NCI-H69 (cell line): ENCODE data around the gene GLDC.
"Not testable (repeated sequence)": the region's sequence is repeated elsewhere in the genome, so short reads cannot be mapped to it uniquely, and the experiment has no call there.

ENCODE experiments used
- DNase-seq: peaks from one replicate; lab custom pipeline; 2025; lab: John Stamatoyannopoulos, UW

GLDC gene

GRCh38 chr9:6565312-6565711 is 80.2 kb downstream of the GLDC start:
- no peak for DNase-seq

DNA sequence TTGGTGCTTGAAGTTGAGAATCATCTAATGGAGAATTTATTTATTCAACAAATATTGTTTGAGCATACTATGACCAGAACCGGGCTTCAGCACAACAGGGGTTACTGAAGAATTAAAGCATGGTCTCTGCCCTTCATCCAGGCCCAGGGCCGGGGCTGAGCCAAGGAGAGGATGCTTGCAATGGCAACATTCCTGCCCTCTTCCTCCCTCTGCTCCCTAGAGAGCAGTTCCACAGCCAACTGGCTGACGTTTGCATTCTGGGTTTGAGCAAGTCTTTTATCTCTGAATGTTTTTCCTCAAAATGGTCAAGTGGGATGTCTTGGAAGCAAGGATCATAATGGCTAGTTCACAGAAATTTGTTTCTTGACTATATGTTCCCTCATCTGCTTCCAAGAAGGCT is 80.7 kb downstream of the GLDC start:
- DNase-seq: no peak

DNA sequence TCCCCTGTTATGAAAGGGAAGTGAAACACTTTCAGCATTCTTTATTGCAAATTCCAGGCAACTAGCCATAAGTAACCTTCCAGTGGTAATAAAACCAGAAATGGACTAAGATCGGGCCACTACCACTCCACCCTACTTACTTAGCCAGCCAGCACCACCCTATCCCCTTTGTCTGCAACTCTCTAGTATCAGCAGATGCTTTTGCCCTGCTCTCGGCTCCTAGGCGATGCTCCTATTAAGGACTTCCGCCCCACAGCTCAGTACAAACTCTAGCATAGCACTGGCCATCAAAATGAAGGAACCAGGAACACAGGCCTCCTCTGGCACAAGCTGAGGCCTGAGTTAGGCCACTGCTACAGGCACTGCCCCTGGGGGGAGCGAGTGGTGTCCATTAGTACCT is 81.2 kb downstream of the GLDC start:
- DNase-seq: no peak

DNA sequence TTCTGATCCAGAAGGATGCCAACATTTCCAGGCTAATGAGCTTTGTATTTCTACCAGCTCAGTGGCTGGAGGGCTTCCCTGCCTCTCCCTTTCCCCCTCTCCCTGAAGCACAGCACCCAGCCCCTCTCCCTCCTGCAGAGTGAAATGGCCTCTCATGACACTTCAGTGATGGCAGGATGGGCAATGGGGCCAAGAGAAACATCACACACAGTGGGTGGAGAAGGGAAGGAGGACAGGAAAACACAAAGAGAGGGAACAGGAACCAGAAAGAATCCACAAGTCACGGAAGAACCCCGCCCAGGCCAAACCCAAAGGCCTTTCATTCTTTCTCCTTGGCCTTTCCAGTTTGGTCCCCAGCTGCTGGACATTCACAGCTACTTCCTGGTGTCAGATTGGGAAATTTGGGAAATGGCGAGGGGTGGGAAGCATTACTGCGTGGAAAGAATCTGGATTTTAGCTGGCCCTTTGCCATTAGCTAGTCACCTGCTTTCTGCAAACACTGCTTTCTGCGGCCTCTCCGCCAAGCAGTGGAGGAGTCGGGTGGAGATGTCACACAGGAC is 82.6 kb downstream of the GLDC start:
- DNase-seq: no peak

DNA sequence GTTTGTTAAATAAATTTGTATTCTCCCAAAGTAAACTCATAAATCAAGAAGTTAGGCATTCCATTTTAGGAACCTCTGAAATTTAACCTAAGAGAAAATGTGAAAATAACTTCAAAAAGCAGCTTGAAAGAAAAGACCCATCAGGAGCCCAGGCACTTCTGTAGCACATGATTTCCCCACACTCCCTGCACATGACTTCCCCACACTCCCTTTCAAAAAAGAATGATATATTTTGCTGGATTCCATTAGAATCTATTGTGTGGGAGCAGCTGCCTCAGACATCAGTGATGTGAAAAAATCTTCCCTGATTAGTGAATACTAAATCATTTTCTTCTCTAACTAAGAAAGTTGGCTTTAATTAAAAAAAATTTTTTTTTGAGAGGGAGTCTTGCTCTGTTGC is 83.3 kb downstream of the GLDC start:
- DNase-seq: peak; percentile 12

GRCh38 chr9:6557883-6558616 is 87.5 kb downstream of the GLDC start:
- DNase-seq: peak; percentile 53

DNA sequence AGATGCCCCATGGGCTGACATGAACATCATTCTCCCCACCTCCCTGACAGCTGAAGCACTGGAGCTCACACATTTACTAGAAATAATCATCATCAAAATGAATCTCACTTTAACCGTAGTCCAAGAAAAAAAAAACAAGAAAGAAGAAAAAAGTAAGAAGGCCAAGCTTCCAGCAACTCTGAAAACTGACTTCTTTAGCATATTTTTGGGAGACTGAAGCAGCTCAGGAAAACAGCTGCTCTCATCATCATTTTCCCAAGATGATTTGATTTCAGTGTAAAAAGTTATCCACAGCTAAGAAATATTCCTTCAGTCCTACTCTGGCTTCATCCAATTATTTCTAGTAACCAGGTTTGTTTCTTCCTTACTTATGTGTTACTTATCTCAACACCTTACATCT is 91.7 kb downstream of the GLDC start:
- DNase-seq: no peak

DNA sequence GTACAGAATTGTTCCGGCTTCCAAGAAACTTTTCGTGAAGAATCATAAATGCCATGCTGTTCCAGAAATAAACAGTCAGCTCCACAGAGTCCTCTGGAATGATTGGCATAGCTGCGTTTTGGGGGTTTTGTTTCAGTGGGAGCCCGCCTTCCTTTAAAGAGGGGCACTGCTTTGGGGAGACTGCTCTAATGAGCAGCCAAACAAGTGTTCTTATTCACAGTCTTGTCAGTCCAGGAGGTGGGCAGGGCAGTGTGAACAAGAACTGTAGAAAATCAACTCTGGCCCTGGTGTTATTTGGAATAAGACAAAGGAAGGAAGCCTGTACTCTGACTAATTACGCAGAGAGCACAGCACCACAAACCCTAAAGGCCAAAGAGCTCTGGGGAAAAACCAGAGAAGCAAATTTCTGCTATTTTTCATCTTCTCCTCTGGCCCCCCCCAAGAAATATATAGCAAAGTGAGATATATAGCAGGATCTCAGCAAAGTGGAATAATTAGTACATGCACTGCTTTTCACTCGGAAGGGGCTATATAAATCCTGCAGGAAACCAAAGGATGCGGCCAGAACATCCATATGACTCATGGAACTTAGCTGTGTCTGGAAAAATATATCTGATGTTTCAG is 92.9 kb downstream of the GLDC start:
- peak; percentile 77 for DNase-seq

DNA sequence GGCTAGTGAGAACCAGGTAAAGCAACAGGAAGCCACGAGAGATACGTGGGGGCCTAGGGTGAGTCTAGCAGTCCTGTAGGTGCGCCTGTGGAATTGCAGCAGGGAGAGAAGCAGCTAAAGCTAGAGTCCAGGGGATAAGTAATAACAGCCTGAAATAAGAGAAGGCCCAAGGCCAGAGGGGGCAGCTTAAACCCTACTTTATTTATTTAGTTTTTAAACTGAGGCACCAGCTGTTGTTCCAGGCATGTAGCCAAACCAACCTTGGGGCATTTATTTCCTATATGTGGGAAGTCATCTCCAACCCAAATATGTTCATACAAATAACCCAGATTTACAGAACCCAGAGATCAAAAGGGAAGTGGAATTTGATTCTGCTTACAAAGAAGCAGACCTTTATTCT is 93.5 kb downstream of the GLDC start:
- peak; percentile 98 for DNase-seq

DNA sequence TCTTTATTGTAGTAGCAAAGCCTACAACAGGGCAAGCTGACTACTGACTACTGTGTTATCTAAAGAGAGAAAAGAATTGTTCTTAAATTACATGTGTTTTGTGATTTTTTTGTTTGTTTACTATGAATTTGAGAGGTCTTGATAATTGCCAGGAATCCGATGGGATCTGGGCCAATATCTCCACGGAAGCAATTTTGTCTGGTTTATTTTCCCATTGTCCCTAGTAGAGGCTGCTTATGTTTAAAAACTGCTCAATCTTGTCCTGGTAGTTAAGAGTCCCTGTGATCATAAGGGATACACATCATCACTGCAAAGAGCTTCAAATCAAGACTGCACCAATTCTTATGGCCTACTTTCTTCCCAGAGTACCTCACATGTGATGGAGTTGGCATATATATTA is 94.4 kb downstream of the GLDC start:
- DNase-seq: peak; percentile 74

GRCh38 chr9:6549106-6549800 is 96.3 kb downstream of the GLDC start:
- DNase-seq: peak; percentile 98

DNA sequence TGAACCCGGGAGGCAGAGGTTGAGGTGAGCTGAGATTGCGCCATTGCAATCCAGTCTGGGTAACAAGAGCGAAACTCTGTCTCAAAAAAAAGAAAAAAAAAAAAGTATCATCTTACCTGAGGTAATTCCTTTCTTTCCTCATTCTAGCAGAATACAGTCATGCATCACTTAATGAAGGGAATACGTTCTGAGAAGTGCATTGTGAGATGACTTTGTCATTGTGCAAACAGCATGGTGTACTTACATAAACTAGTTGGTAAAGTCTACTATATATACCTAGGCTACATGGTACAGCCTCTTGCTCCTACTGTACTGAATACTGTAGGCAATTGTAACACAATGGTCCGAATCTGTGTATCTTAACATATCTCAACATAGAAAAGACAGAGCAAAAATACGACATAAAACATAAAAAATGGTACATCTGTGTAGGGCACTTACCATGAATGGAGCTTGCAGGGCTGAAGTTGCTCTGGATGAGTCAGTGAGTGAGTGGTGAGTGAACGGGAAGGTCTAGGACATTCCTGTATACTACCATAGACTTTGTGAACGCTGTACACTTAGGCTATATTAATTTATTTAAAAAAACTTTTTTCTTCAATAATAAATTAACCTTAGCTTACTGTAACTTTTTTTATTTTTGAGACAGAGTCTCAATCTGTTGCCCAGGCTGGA is 100.4 kb downstream of the GLDC start:
- DNase-seq: no peak

DNA sequence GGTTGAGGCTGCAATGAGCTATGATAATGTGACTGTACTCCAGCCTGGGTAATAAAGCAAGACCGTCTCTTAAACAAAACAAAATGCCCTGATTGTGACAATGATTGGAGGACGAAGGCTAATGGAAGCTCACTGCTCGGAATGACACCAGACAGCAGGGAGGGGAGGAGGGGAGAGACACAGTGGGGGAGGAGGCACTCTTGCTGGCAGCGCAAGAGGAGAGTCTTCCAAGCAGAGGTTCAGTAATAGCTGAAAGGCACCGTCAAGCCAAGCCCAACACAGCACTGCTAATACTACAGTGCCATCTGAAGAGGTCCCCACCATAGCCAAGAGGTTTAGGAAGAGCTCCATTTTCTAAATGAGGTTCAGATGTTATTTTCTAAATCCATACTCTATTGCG is 102.3 kb downstream of the GLDC start:
- DNase-seq: peak; percentile 22

- not testable (repeated sequence) for DNase-seq
Measured at GRCh38 chr9:6542617-6543016, 102.9 kb downstream of the GLDC start.

- DNase-seq: no peak
Measured at GRCh38 chr9:6538666-6539071, 106.9 kb downstream of the GLDC start.

- no peak for DNase-seq
Measured at GRCh38 chr9:6535594-6535993, 109.9 kb downstream of the GLDC start.

GRCh38 chr9:6525326-6526045 is 120.0 kb downstream of the GLDC start:
- no peak for DNase-seq

GRCh38 chr9:6522263-6522662 is 123.3 kb downstream of the GLDC start:
- DNase-seq: no peak

DNA sequence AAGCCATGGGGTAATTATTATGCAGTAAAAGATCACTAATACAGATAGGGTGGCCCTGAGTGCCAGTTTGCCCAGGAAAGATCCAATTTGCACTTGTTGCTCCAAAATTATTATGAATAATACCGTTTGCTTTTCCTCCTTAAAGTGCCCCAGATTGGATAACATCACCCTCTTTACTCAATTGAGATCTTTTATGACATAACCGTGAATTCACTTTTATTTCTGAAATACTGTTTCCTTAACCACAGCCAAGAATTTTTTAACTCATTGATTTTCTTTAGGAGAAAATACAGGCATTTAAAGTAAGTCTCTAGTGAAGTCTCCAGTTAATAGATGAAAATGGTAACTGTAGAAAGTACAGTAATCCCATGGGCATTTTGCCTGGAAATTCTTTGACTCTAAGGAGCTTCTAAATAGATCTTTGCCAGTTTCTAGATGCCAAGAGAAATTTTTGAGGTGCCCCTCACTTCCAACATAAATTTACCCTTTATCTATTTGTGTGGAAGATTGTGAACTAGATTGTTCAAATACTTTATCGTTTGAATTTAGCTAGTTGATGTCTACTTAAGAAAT is 133.4 kb downstream of the GLDC start:
- no peak for DNase-seq

DNA sequence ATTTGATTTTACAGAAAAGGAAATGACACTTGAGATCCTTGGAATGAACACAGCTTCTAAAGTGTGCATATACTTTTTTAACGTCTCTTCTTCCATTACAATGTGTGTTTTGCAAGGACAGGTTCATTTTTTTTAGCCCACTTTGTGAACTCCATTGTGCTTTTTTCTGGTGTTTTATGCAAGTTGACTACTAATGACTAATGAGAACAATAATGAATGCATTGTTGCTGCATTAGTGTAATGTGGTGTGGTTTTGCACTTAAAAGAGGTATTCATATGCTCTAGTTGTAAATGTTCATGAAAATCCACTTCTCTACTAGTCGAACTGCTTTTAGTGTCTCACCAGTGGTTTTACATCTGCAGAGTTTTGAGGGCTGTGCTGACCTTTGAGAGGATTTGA is 139.0 kb downstream of the GLDC start:
- no peak for DNase-seq

DNA sequence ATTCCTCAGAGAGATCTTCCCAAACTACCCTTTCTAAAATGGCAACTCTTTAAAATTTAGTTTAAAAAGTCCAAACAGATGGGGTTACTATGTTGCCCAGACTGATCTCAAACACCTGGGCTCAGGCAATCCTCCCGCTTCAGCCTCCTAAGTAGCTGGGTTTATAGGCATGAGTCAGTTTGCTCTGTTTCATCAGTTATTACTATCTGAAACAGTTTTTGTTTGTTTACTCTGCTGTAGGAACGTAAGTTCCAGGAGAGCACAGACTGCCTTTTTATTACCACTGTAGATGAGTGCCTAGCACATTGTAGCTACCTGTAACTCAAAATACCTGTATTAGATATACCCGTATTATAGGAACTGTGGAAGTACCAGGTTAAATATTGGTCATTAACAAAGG is 143.1 kb downstream of the GLDC start:
- no peak for DNase-seq
